ENCODE measurements around the gene LPAR3. TPM values are rescaled to one million over a fixed set of nuclear protein-coding genes. Genes with fewer than 3 reads are reported as not detected.

The LPAR3 gene
- total RNA-seq, 1 donor from 2014 or later = 6.4 TPM

- H3K27me3 Mint-ChIP-seq = peaks cover 18% of the 10 kb centered on the region
- H3K36me3 Mint-ChIP-seq = peaks cover 10% of the 10 kb centered on the region
- H3K27ac Mint-ChIP-seq = no peak overlapping the region
- H3K9me3 Mint-ChIP-seq = peaks cover 5% of the 10 kb centered on the region
- H3K4me1 Mint-ChIP-seq (ENCODE audit: unreplicated experiment) = peaks cover 22% of the 10 kb centered on the region
- TF ChIP-seq CTCF (conservative IDR thresholded peaks at IDR 0.05) = no peak
- DNase-seq (ENCODE audit: extremely low spot score, unreplicated experiment) = no peak
- no peak overlapping the region for H3K4me3 Mint-ChIP-seq
Observed at GRCh38 chr1:84851839-84852238, 41.2 kb downstream of the LPAR3 start.

- DNase-seq (ENCODE audit: extremely low spot score, unreplicated experiment) = no peak
- H3K27ac Mint-ChIP-seq = no peak overlapping the region
- peaks cover 10% of the 10 kb centered on the region for H3K36me3 Mint-ChIP-seq
Observed at GRCh38 chr1:84849357-84849975, 43.5 kb downstream of the LPAR3 start.

GRCh38 chr1:84847253-84848250 is 45.5 kb downstream of the LPAR3 start:
- no peak for TF ChIP-seq CTCF (conservative IDR thresholded peaks at IDR 0.05)
- Mint-ChIP-seq H3K4me3 (peak overlapping the region; percentile 15), H3K27me3 (peaks cover 3% of the 10 kb centered on the region), H3K9me3 (no peaks in the 10 kb centered on the region), H3K27ac (peak overlapping the region; percentile 56), H3K4me1 (ENCODE audit: unreplicated experiment) (peaks cover 28% of the 10 kb centered on the region), H3K36me3 (peaks cover 4% of the 10 kb centered on the region)
- peak; percentile 76 for DNase-seq (ENCODE audit: extremely low spot score, unreplicated experiment)

More at GRCh38 chr1:84849357-84849975, 43.5 kb downstream of the LPAR3 start:
- Mint-ChIP-seq H3K27me3 (peaks cover 13% of the 10 kb centered on the region), H3K4me1 (ENCODE audit: unreplicated experiment) (peaks cover 22% of the 10 kb centered on the region), H3K9me3 (peaks cover 5% of the 10 kb centered on the region), H3K4me3 (no peak overlapping the region)
- no peak for TF ChIP-seq CTCF (conservative IDR thresholded peaks at IDR 0.05)

- peaks cover 24% of the 10 kb centered on the region for H3K4me1 Mint-ChIP-seq (ENCODE audit: unreplicated experiment)
- no peak overlapping the region for H3K4me3 Mint-ChIP-seq
- DNase-seq (ENCODE audit: extremely low spot score, unreplicated experiment) = no peak
- H3K27ac Mint-ChIP-seq = no peak overlapping the region
- no peaks in the 10 kb centered on the region for H3K27me3 Mint-ChIP-seq
- no peaks in the 10 kb centered on the region for H3K9me3 Mint-ChIP-seq
- H3K36me3 Mint-ChIP-seq = no peaks in the 10 kb centered on the region
- no peak for TF ChIP-seq CTCF (conservative IDR thresholded peaks at IDR 0.05)
Observed at GRCh38 chr1:84846387-84846786, 46.6 kb downstream of the LPAR3 start.

GRCh38 chr1:84845357-84845756 is 47.6 kb downstream of the LPAR3 start:
- Mint-ChIP-seq H3K4me1 (ENCODE audit: unreplicated experiment) (peaks cover 24% of the 10 kb centered on the region), H3K27ac (no peak overlapping the region)

More at GRCh38 chr1:84845357-84845756, 47.6 kb downstream of the LPAR3 start:
- Mint-ChIP-seq H3K4me3 (no peak overlapping the region), H3K27me3 (no peaks in the 10 kb centered on the region), H3K36me3 (no peaks in the 10 kb centered on the region), H3K9me3 (no peaks in the 10 kb centered on the region)
- no peak for DNase-seq (ENCODE audit: extremely low spot score, unreplicated experiment)
- no peak for TF ChIP-seq CTCF (conservative IDR thresholded peaks at IDR 0.05)

Measured in type B pancreatic cell (in vitro differentiated cells).